Measurements from ENCODE around the gene CEP135. TPM values are rescaled to one million over a fixed set of nuclear protein-coding genes. Genes with fewer than 3 reads are reported as not detected.

The CEP135 gene, protein sequence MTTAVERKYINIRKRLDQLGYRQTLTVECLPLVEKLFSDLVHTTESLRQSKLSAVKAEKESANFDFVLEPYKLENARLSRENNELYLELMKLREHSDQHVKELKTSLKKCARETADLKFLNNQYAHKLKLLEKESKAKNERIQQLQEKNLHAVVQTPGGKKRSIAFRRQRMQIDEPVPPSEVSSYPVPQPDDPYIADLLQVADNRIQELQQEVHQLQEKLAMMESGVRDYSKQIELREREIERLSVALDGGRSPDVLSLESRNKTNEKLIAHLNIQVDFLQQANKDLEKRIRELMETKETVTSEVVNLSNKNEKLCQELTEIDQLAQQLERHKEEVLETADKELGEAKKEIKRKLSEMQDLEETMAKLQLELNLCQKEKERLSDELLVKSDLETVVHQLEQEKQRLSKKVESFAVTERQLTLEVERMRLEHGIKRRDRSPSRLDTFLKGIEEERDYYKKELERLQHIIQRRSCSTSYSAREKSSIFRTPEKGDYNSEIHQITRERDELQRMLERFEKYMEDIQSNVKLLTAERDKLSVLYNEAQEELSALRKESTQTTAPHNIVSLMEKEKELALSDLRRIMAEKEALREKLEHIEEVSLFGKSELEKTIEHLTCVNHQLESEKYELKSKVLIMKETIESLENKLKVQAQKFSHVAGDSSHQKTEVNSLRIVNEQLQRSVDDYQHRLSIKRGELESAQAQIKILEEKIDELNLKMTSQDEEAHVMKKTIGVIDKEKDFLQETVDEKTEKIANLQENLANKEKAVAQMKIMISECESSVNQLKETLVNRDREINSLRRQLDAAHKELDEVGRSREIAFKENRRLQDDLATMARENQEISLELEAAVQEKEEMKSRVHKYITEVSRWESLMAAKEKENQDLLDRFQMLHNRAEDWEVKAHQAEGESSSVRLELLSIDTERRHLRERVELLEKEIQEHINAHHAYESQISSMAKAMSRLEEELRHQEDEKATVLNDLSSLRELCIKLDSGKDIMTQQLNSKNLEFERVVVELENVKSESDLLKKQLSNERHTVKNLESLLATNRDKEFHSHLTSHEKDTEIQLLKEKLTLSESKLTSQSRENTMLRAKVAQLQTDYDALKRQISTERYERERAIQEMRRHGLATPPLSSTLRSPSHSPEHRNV
- 10 to 100 TPM in 1 of 2 donors, 1 to 10 TPM in 1; 6.3 to 23.0 TPM for total RNA-seq
- polyA plus RNA-seq = 1 to 10 TPM; 2.2 to 3.8 TPM
- long read RNA-seq, donor 1, partial matches to known transcripts = 9 of 9 reads
- long read RNA-seq, donor 1, other reads (novel, unspliced or antisense) = 0 of 9 reads
- long read RNA-seq, donor 2 = 0 reads
- long read RNA-seq, donor 3, partial matches to known transcripts = 0 of 1 reads
- long read RNA-seq, donor 3, other reads (novel, unspliced or antisense) = 0 of 1 reads
- long read RNA-seq, donor 4, partial matches to known transcripts = 5 of 5 reads
- long read RNA-seq, donor 4, other reads (novel, unspliced or antisense) = 0 of 5 reads
- long read RNA-seq, donor 5, partial matches to known transcripts = 10 of 10 reads
- long read RNA-seq, donor 5, other reads (novel, unspliced or antisense) = 0 of 10 reads

DNA sequence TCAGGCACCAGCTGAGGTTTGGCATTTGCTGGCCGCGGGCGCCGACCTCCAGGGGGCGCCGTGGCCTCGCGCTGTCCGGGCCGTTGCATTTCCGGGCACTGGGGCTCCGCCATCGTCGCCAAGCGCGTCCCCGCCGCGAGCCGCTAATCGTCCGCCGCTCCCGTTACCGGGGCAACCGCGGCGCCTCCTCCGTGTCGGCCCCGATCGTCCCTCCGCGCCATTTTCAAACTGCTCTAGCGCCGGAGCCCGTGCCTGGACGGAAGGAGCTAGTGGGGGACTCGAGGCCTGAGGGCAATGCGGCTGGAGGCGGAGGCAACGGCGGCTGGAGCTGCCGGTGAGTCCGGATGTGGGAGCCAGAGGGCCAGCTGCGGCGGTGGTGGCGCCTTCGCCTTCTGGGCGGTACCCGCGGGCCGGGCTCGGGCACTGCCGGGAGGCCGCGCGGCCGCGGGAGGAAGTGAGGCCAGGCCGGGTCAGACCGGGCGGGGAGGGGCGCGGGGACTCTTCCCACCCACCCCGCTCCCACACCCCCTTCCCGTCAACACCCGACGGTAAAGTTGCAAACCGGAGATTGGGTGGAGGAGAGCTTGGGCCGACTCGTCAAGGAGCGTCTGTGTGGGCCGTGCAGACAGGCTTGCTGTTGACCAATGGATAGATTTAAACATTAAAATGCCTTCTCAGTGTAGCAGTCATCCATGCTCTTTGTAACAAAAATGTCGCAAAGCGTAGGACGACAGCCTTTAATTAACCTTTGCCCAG is at the start of gene CEP135:
Gene CEP135, plus strand, starts transcription at position 220 of the 756 bp plus-strand sequence. CDS start 3,186 bp downstream, outside the sequence.
- H3K9ac ChIP-seq (ENCODE audit: insufficient read depth in 1 of 2, low read length in 2 of 2) = peak within 1 kb of the TSS; percentile 47 to 93
- 0% methylated on average over 55 to 77 of the region's 77 CpGs for WGBS, 2 donors
- no peaks in the 10 kb centered on the region for H3K36me3 ChIP-seq (ENCODE audit: control insufficient read depth in 4 of 4, insufficient read depth in 4 of 4, low read length in 4 of 4)
- ATAC-seq (ENCODE audit: insufficient read depth, low FRiP score) (peak; percentile 95), DNase-seq (peak; percentile 96 to 97 (median 96))
- H3K4me3 ChIP-seq = peak within 1 kb of the TSS; percentile 77
- H3K4me1 ChIP-seq (ENCODE audit: control insufficient read depth in 5 of 5, insufficient read depth in 5 of 5, low read length in 5 of 5) = peaks cover 0 to 15% (median 0%) of the 10 kb centered on the region in 5 donors
- no peaks in the 10 kb centered on the region for H3K9me3 ChIP-seq (ENCODE audit: control insufficient read depth in 4 of 4, insufficient read depth in 3 of 4, low read length in 3 of 4)
- TF ChIP-seq, protein P1, sequence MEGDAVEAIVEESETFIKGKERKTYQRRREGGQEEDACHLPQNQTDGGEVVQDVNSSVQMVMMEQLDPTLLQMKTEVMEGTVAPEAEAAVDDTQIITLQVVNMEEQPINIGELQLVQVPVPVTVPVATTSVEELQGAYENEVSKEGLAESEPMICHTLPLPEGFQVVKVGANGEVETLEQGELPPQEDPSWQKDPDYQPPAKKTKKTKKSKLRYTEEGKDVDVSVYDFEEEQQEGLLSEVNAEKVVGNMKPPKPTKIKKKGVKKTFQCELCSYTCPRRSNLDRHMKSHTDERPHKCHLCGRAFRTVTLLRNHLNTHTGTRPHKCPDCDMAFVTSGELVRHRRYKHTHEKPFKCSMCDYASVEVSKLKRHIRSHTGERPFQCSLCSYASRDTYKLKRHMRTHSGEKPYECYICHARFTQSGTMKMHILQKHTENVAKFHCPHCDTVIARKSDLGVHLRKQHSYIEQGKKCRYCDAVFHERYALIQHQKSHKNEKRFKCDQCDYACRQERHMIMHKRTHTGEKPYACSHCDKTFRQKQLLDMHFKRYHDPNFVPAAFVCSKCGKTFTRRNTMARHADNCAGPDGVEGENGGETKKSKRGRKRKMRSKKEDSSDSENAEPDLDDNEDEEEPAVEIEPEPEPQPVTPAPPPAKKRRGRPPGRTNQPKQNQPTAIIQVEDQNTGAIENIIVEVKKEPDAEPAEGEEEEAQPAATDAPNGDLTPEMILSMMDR (IDR thresholded peaks at IDR 0.05; ENCODE audit: control extremely low read depth, extremely low read depth) = peak; percentile 90
- peak within 1 kb of the TSS; percentile 96 to 97 for H3K27ac ChIP-seq (ENCODE audit: low read depth in 1 of 2, low read length in 1 of 2)
- no peaks in the 10 kb centered on the region for H3K27me3 ChIP-seq (ENCODE audit: control insufficient read depth in 3 of 3, insufficient read depth in 3 of 3, low read length in 2 of 3)

DNA sequence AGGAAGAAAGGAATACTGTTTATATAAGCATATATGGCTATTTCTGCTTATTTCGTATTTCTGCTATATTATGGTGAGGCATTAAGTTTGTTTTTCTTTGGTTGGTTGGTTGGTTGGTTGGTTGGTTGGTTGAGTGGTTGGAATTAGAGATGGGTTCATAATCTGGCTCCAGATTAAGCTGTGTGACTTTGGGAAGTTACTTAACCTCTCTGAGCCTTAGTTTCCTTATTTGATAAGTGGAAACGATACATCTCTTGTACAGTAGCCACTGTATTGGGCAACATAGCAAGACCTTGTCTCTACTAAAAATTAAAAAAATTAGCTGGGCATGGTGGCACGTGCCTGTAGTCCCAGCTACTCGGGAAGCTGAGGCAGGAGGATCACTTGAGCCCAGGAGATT is 46.1 kb upstream of the CEP135 start:
- no peak for ATAC-seq (ENCODE audit: insufficient read depth, low FRiP score)
- H3K9ac ChIP-seq (ENCODE audit: insufficient read depth in 1 of 2, low read length in 2 of 2) = no peak overlapping the region
- H3K4me3 ChIP-seq = no peak overlapping the region
- no peaks in the 10 kb centered on the region for H3K4me1 ChIP-seq (ENCODE audit: control insufficient read depth in 5 of 5, insufficient read depth in 5 of 5, low read length in 5 of 5)
- TF ChIP-seq, protein P1 (IDR thresholded peaks at IDR 0.05; ENCODE audit: control extremely low read depth, extremely low read depth) = no peak
- peaks cover 0 to 15% (median 5%) of the 10 kb centered on the region in 4 donors for H3K36me3 ChIP-seq (ENCODE audit: control insufficient read depth in 4 of 4, insufficient read depth in 4 of 4, low read length in 4 of 4)
- no peaks in the 10 kb centered on the region for H3K9me3 ChIP-seq (ENCODE audit: control insufficient read depth in 4 of 4, insufficient read depth in 3 of 4, low read length in 3 of 4)
- DNase-seq = no peak
- H3K27me3 ChIP-seq (ENCODE audit: control insufficient read depth in 3 of 3, insufficient read depth in 3 of 3, low read length in 2 of 3) = no peaks in the 10 kb centered on the region
- WGBS, 2 donors = 90 to 95% methylated on average over 4 of the region's 4 CpGs
- no peak overlapping the region for H3K27ac ChIP-seq (ENCODE audit: low read depth in 1 of 2, low read length in 1 of 2)

DNA sequence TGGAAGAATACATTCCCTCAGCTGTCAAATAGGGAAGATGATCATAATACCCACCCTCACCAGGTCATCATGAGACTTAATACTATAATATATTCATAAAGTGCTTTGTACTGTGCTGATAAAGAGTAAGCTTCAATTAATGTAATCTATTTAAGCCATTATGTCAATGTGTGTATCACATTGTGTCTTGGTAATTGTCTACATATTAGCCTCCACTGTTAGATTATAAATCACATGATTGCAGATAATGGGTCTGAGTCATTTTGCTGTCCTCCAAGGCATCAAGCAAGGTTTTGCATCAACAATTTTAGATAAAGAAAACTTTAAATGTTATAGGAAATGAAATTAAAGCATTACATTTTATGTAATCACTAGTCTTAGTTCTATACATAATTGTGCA is 45.2 kb upstream of the CEP135 start:
- H3K9me3 ChIP-seq (ENCODE audit: control insufficient read depth in 4 of 4, insufficient read depth in 3 of 4, low read length in 3 of 4) = no peaks in the 10 kb centered on the region
- TF ChIP-seq, protein P1 (IDR thresholded peaks at IDR 0.05; ENCODE audit: control extremely low read depth, extremely low read depth) = no peak
- no peak overlapping the region for H3K9ac ChIP-seq (ENCODE audit: insufficient read depth in 1 of 2, low read length in 2 of 2)
- ATAC-seq (ENCODE audit: insufficient read depth, low FRiP score) (no peak), DNase-seq (no peak)
- no peak overlapping the region for H3K4me3 ChIP-seq
- no peaks in the 10 kb centered on the region for H3K27me3 ChIP-seq (ENCODE audit: control insufficient read depth in 3 of 3, insufficient read depth in 3 of 3, low read length in 2 of 3)
- H3K4me1 ChIP-seq (ENCODE audit: control insufficient read depth in 5 of 5, insufficient read depth in 5 of 5, low read length in 5 of 5) = no peaks in the 10 kb centered on the region
- H3K36me3 ChIP-seq (ENCODE audit: control insufficient read depth in 4 of 4, insufficient read depth in 4 of 4, low read length in 4 of 4) = peaks cover 0 to 15% (median 5%) of the 10 kb centered on the region in 4 donors
- H3K27ac ChIP-seq (ENCODE audit: low read depth in 1 of 2, low read length in 1 of 2) = no peak overlapping the region
